LHCN-M2 (cell line): ENCODE data around the gene ZDHHC7. TPM values are rescaled to one million over a fixed set of nuclear protein-coding genes. Genes with fewer than 3 reads are reported as not detected.

Experiments
- DNase-seq: peaks from one replicate; pipeline ENCODE4 v3.0.0-alpha.2; 2012; ENCODE audit warnings: low read depth
- total RNA-seq: library from RNA; depleted of rRNA; stranded (reverse); fragments of >200 nt; gene quantifications from 2 replicates; pipeline ENCODE4 v1.2.3, GENCODE V29; 2014

Gene ZDHHC7
- total RNA-seq, 1 experiment from 2014 or later, result 73.2 TPM

GRCh38 chr16:84996365-84996764, 15.0 kb downstream of the ZDHHC7 start:
- DNase-seq, result no peak

DNA sequence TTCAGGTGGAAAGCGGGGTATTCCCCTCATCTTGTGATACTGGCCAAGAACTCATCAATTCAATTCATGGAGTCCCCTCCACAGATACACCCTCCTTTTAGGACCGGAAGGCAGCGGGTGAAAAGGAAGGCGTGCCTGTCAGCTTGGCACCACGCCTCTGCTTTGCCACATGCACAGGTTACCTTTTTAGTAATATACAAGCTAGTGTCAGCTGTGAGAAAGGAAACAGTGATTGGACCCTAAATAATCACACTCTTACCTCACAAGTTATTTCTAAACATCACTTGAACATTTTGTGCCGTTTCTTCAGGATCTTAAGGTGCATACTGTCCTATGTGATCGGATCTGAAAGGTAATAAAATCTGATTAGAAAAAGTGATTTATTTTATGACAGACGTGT, 15.7 kb downstream of the ZDHHC7 start:
- no peak for DNase-seq

DNA sequence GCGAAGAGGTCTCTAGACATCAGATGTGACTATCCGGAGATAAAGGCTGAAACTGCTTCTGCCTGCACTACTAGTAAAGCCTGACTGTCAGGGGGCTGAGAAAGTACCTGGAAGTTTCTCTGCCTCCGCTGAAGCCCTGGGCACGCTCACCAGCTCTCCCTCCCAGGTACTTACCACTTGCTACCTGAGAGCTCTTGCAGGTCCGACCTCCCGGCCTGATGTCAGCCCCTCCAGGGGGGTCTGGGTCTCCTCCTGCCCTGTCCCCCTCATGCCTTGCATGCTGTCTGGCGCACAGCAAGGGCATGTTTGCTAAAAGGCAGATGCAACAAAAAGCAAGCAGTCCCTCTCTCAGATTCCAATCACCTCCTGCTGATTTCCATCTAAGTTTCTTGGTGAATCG, 17.4 kb downstream of the ZDHHC7 start:
- no peak for DNase-seq

DNA sequence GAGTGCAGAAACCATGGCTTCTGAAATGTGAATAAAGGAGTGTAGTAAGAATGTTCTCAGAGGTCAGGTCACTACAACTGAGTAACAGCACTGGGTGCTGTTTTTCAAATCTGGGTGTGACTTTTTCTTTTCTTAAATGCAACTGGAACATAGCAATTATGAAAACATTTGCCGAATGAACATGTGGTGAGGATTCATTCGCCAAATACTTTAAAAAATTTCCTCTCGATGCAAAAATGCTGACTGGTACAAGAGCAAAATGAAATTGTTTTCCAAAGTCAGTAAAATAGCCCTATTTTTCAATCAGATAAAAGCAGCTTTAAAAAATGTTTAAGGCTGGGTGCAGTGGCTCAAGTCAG, 18.6 kb downstream of the ZDHHC7 start:
- DNase-seq, result peak; percentile 59

DNA sequence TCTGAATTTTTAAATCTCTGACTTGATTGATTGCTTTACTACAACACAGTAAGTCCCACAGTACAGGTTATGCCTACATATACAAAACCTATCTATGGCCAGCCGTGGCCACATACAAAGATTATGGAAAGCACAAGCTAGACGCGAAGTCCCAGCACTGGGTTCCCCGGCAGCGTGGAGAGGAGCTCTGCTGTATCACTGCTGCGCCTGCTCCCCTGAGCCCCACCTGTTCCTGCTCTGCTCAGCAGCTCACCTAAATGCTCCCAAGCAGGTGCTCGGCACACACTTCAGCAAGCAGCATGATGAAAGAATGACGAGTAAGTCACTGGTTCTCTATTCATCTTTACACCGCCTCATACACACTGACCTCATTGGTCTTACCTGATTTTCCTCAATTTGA, 20.6 kb downstream of the ZDHHC7 start:
- no peak for DNase-seq

DNA sequence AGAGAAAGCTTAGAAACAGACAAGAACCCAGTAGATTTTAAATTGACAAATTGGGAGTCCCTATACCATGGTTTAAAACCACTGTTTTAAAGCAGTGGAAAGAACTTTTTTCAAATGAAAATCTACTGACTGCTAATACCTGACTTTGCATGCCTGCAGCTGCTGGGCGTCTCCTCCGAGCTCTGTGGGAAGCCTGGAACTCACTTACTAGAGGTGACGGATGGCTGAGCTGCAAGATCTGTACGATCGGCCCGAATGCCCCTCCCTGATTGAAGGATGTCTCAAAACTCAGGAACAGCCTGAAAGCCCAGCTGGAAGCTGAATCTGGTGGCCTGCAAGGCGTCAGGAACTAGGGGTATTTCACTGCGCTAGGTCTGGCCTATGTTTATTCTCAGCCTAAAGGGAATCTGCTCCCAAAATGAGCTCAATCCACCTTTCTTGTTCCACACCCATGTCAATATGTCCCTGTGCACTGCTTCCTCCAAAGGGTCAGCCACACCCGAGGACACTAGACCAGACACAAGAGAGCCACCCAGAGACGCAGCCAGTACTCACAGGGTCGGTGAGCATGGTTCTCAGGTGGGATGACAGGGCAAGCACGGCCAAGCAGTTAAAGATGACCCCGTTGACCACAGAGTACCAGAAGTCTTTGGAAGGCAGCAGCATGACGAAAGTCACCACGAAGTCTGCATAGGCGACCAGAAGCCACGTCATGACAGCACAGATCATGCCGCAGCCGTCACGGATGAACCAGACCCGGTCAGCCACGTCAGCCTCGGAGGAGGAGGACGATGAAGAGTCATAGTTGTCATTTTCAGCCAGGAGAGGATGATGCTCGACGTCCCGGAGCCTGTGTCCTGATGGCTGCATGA, 21.4 kb downstream of the ZDHHC7 start:
- no peak for DNase-seq

DNA sequence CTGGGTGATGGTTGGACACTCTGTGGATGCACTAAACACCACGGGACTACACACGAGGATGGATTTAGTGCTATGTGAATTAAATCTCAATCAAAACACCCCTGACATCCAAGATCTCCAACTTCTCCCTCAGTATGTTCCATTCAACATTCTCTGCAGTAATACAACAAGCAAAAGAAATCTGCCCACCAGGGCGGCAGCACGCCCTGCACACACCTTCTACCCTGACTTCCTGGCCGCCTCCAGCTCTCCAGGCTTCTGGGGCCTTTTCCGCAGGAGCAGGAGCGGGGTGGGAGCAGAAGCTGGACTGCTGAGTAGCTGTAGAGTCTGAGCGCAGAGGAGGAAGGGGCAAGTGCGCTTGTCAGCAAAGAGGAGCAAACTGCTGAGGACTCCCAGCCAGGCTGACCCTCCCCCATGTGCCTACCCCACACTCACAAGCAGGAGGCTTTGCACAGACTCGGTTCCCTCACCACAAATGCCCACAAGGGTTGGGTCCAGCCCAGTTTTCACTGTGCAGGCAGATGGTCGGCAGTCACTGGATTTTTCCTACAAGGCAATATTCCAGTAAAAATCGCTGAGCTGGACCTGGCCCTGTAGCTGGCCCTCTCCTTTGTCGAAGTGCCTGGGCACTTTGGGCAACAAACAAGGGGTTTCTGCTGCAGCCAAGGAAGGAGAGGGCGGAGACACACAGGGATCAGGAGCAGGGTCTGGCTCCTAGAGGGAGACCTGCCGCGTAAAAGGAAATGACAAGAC, 22.8 kb downstream of the ZDHHC7 start:
- DNase-seq, result no peak

DNA sequence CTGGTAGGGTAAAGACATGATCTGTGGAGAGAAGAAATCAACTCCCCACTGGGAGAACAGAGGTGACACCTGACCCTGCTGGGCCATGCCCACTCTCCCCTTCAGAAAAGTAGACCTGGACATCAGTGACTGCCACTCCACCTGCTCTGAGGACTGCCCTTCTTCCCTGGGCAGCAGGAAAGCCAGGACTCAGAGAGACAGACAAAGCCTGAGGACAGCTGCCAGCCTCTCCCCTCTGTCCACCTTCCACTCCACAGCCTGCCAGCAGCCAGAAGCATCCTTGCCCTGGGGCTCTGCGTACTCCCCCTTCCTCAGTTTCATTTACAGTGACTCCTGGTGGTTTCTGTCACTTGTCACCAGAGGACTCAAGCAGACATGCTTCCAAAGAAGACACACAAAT, 24.5 kb downstream of the ZDHHC7 start:
- DNase-seq, result no peak

DNA sequence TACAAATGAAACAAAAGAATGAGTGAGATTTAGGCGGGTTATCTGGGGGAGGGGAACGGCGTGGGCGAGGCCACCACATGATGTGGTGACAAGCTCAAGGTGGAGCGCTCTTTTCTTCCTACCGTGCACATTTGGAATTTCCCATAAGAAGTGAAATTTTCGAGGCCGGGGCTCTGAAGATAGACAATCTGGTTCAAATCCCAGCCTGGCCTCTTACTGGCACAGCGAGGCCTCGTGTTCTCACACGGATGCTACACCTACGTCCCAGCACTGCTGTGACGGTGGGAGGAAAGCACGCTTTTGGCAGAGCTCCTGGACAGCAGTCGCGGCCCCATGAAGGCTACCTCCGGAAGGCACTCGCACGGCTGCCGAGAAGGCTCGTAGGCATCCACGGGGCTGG, 25.2 kb downstream of the ZDHHC7 start:
- DNase-seq, result no peak

DNA sequence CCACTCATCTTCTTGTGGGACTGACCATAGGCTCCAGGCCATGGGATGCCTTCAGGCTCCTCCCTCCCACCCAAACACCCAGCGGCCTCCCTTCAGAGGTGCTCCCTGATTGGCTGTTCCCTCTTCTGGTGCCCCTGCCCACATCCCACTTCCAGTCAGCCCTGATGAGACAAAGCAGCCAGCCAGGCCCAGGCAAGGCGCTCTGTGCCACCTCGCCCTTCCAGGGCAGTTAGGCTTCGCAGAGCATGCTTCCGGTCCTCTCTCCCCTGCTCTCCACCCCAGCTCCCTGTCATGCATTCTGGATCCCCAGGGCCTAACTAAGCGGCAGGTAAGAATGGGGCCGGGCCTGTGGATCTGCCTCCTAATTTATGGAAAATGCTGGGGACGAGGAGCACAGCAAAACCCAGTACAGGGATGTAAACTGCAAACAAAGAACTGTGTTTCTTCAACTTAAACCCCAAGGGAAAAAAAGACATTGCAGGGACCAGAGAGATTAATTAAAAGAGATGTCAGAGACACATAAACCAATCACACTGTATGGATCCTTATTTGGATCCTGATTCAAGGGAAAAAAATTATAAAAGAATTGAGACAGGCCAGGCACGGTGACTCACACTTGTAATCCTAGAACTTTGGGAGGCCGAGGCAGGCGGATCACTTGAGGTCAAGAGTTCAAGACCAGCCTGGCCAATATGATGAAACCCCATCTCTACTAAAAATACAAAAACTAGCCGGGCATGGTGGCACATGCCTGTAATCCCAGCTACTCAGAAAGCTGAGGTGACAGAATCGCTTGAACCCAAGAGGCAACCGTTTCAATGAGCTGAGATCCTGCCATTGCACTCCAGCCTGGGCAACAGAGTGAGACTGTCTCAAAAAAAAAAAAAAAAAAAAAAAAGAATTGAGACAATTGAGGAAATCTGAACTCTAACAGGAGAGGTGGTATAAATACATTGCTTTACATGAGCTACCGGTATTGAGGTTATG, 26.0 kb downstream of the ZDHHC7 start:
- DNase-seq, result peak; percentile 93

GRCh38 chr16:84982434-84982833, 28.9 kb downstream of the ZDHHC7 start:
- no peak for DNase-seq

- no peak for DNase-seq
Measured at GRCh38 chr16:84979516-84979915, 31.8 kb downstream of the ZDHHC7 start.

DNA sequence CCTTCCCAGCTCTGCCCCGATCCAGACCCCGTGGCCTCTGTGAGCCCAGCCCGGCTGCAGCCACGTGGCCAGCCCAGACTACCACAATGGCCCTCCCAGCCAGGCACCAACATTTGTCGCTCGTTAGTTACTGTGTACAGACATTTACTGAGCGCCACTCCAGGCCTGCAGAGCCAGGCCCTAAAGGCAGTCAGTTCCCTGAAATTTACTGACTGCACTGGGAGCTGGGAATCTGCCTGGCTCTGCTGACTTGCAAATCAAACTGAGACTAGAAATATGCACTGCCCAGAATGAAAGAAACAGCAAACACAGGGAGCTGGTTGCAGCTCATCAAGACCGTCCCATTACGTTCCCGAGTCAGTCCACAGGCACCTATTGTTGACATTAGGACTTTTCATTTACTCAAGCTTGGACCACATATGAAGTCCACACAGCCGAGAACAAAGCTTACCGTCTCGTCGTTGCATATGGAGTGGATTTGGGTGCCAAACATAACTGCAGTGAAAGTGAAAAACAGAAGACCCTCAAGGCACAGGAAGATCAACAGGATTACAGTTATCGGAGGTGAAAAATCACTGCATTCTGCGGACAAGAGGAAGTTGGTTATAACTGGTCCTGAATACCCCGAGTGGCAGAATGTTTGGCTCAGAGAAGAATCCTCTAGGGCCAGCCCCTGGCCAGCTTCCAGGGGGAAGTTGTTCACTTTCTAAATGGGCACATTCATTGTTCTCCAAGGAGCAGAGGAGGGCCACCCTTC, 34.5 kb downstream of the ZDHHC7 start:
- DNase-seq, result no peak

DNA sequence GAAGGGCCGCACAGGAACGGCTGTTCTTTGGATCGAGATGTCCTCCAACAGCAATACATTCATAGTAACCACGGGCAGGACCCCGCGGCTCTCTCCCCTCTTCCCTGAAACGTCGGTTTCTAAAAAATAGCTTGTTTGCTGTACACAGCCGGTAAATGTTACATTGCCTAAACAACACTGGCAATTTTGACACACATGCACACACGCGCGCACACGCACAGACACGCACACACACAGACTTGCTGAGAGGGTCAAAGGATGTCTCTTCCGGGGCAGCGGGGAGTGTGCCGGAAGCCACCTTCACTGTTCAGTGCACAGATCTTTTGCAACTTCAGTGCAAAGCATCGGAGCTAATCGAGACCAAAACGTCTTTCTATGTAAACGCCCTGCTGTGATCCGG, 35.8 kb downstream of the ZDHHC7 start:
- DNase-seq, result no peak

DNA sequence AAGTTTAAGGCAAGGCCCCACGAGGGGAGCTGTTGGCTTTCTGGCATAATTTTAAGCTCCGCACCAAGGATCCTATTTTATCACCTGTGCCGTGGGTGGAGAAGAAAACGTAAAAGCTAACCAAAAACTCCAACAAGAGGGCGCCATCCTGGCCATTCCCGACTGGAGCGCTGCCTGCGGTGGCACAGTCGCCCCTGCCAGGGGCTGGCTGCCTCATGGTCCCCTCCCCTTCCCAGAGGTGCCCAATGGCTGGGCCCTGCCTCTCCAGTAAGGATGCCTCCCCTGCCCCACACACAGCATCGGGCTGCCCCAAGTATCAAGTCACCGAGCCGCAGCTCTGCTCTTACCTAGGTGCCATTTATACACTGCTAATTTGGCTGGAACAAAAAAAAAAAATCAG, 36.3 kb downstream of the ZDHHC7 start:
- no peak for DNase-seq

DNA sequence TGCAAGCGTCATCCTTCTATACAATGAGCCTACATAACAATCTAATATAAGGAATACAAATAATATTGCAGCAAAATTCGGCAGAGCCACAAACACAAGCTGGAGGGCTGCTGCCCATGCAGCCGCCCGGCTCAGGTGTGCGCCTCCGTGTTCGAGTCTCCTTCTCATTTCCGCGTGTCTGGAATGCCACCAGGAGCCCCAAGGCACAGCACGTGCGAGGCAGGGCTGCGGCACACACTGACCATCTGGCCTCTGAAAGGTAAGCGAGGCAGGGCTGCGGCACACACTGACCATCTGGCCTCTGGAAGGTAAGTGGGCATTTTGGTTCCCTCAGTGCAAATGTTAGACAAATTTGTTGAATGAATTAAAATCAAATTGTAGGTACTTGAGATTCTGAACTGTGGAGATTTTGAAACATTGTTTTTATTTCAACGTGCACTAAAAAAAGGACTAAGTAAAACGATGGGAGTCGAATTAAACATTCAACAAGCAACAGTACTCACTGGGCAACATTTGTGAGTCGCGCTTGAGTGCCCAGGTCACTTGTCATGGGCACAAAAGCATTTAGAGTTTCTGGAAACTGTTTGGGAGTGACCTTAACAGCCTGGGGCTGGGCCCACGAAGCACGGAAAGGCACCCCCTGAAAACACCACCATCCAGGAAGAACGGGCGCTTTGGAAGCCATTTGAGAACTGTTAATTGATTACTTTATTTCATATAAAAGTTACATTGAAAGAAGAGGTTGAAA, 37.4 kb downstream of the ZDHHC7 start:
- no peak for DNase-seq

GRCh38 chr16:84973236-84973635, 38.1 kb downstream of the ZDHHC7 start:
- DNase-seq, result no peak

DNA sequence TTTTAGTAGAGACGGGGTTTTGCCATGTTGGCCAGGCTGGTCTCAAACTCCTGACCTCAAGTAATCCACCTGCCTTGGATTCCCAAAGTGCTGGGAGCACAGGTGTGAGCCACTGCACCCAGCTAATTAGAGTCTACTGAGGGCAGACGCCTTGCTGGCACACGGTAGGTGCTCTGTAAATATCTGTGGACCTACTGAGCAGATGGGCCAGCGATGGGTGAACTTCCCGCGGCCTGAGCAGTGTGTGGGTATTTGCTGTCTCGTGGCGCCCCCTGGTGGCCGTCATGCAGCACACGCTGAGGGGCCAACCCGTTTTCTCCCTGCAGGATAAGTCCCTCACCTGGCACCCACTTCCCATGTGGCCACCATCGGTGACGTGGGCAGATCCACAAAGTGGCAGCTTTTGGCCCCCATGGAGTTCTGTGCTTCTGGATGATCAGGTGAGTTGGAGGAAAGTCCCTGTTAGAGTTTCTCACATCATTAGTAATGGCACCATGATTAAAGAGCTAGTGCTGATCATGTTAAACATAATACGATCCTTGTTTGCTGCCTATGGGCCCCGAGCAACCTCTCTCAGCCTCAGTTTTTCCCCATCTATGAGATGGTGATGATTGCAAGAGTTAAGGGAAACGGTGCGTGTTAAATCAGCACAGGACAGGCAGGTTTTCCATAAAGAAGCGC, 40.7 kb downstream of the ZDHHC7 start:
- DNase-seq, result peak; percentile 59

- no peak for DNase-seq
Measured at GRCh38 chr16:84967828-84968227, 43.5 kb downstream of the ZDHHC7 start.
